Raji (cell line): ENCODE data around the gene RASA3.

Experiments
- POLR2A ChIP-seq: IDR thresholded peaks from 2 replicates; pipeline ENCODE4 v1.6.1; 2011; ENCODE audit warnings: low read depth, low read length, control low read depth; ENCODE audit not compliant: insufficient read depth

Gene RASA3

DNA sequence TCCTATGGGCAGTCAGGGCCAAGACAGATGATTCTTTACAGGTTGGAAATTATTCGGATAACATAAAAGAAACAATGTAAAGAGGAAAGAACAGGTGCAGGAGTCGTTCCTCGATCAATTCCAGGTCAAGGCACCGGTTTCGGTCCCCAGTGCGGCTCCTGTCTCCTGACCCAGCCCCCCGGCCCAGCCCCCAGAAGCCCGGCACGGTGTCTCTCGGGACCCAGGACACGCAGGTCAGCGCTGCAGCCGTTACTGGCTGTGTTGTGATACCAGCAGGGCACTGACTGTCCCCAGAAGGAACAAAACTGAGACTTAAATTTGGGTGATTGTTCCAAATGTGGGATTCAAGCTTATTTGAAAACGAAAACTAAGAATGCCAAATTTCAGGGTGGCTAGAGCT is 8.5 kb downstream of the RASA3 start:
- no peak for TF ChIP-seq POLR2A

DNA sequence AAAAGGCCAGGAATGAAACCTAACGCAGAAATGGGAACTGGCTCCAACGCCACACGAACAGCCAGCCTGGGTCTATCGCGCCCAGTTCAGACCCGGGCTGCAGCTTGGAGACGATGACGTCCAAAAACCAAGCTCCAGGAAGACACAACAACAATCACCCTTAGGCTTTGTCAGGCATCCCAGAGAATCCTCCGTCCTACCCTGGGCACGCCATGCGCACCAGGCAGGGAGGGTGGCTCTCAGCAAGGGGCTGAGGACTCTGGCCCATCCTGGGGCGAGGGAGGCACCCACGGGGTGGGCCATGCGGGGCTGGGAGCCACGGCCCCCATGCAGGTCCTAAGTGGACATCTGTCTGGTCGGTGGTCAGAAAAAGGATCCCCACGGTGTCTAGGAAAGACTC is 9.0 kb downstream of the RASA3 start:
- no peak for TF ChIP-seq POLR2A

DNA sequence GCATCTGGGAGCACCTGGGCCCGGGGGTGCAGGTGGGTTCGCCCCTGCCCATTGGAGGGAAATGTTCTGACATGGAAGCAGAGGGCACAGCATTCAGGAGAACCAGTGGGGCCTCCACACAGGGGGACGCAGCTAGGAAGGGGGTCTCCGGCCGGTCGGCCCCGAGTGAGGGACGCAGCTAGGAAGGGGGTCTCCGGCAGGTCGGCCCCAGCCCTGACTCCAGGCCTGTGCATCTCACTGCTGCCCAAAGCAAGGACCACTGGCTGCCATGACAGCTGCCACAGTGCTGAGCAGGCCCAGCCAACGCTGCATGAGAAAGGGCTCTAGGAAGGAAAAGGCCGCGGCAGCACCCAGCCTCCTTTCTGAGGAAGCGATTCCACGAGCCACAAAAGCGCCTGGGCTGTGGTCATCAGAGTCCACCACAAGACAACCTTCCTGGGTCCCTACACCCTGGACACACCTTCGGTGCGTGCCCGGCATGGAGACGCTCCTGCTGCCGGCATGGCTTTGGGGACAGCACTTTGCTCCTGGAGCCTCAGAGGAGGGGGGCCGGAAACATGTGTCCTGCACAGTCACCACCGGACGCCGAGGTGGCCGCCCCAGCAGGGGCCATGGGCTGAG is 9.7 kb downstream of the RASA3 start:
- TF ChIP-seq POLR2A, result no peak

DNA sequence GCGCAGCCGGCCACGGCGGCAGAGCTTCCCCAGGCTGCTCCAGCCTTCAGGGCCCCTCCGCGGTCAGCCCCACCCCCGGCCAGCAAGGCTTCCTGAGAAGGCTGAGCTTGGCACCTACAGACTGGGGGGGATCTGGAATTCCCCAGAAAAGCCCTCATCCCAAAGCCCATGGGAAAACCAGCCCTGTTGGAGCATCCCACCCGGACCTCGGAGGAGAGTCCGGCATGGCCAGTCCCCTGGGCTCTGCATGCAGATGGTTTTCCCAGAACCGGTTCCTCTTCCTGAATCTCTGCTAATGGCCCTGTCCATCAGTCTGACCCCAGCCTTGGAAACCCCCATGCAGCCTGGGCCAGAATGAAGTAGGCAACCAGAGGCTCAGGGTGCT is 10.3 kb downstream of the RASA3 start:
- TF ChIP-seq POLR2A, result no peak

DNA sequence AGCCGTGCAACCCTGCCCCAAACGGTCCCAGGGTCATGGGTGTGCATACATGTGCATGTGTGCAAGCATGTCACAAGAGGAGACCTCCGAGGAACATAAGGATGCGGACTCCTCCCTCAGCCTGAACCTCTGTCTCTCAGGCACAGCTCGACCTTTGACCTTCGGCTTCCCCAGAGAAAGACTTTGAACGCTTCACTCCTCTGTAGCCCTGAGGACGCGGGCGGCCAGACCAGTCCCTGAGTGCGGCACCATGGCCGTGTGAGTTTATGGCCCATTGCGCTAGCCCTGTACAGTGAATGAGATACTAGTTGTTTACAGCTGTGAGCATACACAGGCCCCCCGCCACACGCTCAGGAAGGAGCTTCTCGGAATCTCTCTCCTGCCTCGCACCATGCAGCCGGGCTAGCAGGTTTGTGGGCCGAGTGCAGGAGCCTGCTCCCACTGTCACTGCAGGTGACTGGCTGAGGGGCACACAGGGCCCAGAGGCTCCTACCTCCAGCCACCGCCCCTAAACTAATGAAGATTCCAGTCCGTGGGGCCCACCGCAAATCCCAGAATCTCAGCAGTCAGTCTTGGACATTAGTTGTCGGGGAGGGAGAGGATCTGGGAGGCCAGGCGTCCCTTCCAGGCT is 10.8 kb downstream of the RASA3 start:
- TF ChIP-seq POLR2A, result no peak

DNA sequence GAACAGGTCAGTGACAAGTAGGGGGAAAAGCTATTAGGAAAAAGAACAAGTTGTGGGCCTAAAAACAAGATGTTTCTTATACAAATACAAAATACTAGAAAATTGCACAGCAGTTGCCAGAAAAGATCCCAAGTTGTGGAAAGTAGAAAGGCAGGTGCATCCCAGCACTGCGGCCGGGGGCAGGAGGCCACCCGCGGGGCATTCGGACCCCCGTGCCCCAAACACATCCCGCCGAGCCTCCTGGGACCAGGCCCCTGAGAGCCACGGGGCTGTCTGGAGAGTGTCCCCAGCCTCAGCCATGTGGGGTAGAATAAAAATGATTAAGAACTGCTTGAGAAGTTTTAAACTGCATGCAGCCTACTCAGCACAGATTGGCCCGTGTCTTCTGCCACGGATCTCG is 11.4 kb downstream of the RASA3 start:
- no peak for TF ChIP-seq POLR2A

DNA sequence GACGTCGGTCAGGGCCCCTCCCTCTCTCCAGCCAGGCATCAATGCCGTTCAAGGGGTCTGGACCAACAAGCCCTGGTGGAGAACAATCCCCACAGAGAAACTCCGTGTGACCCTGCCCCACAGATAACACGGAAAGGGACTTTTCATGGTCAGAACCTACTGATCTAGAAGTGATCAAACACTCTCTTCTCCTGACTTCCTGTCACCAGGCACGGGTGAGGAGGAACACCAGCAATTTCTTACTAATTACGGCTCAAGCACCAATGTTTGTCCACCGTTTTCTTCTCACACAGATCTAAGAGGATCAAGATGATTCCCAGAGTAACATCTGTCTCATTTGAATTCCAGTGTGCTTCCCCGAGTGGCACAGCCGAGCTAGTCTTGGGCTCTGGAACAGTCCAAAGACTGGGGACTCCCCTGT is 11.8 kb downstream of the RASA3 start:
- TF ChIP-seq POLR2A, result no peak

DNA sequence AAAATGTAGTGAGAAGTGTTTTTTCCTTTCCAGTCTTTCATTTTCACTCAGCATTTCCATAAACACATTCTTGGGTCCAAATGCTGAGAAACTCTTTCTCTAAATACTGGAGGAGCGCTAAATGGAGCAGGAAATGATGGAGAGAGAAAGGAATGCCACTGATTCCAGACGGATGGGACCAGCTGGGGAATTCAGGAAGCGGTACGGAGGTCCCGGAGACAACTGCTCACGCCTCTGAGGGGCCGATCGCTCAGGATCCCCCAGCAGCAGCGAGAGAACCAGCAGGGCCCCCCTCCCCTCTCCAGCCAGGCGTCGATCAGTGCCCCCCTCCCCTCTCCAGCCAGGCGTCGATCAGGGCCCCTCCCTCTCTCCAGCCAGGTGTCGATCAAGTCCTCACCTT is 13.2 kb downstream of the RASA3 start:
- no peak for TF ChIP-seq POLR2A

DNA sequence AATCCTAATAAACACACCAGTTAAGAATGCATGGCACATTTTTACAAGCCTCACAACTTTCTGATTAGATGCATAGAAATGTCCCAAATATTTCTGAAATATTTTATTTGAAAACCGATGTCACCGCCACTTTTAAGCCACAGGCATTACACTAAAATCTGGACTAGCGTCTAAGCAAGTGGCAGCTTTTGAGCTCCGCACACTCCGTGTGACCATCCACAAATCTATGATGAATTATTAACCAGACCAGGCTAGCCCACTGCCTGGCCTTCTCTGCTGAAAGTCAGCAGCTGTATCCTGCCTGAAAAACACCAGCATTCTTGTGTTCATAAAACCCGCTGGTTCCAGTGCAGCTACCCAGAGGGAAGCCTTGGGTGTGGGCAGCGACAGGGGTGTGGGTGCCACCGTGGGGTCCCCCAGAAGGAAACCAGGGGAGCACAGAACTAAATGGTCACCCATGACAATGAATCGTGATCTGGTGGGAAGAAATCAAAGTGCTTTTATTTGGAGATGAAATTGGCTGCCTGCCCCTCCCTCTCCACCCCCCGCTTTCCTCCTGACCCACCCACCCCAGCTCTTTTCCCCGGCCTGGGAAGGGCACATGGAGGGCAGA is 13.8 kb downstream of the RASA3 start:
- TF ChIP-seq POLR2A, result no peak

DNA sequence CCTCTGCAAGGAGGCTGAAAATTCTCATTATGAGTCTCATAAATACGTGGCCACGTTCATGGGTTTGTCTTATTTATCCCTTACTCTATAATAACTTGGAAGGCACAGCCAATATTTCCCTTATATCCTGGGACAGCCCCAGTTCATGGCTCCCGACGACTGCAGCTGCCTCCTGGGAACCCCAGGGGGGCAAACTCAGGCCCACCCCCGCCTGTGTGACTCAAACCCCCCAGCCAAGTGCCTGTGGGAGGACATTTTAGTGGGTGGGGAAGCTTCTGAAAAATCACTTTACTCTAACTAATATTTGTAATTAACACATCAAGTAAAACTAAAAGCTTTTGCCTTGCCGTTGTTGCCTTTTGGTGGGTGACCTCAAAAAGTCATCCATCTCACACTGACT is 14.3 kb downstream of the RASA3 start:
- TF ChIP-seq POLR2A, result no peak

DNA sequence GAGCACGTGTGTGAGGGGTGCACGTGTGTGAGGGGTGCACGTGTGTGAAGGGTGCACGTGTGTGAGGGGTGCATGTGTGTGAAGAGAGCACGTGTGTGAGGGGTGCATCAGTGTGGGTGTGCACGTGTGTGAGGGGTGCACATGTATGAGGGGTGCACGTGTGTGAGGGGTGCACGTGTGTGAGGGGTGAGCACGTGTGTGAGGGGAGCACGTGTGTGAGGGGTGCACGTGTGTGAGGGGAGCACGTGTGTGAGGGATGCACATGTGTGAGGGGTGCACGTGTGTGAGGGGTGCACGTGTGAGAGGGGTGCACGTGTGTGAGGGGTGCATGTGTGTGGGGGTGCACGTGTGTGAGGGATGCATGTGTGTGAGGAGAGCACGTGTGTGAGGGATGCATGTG is 15.7 kb downstream of the RASA3 start:
- TF ChIP-seq POLR2A, result no peak

DNA sequence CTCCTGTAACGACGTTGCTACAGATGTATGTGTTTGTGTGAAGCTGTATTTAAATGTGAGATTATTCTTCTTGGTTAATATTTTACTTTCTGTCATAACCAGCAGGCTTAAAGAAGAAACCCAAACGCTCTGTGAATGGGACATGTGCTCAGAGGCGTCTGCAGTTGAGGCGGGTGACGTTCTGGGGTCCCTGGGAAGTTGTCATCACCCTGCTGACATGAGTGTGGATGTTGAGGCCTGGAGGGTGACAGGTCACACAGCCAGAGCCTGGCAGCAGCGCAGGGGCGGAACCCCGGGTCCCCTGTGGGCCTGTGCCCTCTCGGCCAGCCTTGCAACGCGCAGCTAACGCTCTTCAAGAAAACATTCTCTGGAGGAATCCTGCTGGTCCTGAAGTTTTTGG is 16.6 kb downstream of the RASA3 start:
- TF ChIP-seq POLR2A, result no peak

DNA sequence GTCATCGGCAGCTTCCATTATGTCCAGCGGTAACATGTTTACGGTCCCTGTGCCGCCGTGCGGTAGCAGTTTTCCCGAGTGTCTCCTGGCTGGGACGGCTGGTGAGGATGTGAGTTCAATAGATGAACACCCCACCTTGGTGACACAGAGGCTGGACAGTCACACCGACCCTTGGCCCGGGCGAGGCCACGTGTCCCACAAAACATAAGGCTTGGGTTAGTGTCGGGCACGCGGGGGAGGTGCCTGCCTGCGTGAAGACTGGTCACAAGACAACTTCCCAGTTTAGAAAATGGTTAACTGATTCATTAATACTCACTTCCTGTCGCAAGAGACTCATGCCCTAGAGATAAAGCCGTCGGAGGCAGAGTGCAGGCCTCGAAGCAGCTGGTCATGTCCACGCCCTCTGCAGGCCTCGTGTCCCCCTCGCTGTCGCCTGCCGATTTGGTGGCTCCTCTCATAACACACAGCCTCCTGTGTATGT is 17.2 kb downstream of the RASA3 start:
- no peak for TF ChIP-seq POLR2A

DNA sequence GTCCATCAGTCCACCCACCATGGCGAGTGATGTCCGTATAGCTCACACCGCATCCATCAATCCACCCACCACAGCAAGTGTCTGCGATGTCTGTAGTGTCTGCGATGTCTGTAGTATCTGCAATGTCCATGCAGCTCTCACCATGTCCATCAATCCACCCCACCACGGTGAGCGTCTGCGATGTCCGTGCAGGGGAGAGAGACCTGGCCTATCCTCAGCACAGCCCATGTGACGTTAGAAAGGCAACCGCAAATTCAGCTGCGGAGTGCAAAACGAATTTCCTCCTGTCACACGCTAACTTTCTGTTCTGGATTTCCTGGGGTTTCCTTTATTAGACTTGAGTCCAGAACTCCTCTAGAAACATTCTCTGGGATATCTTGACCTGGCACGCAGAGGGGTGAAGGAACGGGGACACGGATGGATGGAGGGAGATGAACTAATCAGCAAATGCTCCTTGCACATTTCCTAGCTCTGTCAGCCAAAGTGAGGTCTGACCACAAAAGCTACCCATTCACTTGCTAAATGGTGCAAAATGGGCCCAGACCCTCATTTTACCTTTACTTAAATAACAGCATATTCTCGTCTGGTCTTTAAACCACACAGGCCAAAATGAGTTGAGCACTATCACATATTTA is 18.3 kb downstream of the RASA3 start:
- no peak for TF ChIP-seq POLR2A

DNA sequence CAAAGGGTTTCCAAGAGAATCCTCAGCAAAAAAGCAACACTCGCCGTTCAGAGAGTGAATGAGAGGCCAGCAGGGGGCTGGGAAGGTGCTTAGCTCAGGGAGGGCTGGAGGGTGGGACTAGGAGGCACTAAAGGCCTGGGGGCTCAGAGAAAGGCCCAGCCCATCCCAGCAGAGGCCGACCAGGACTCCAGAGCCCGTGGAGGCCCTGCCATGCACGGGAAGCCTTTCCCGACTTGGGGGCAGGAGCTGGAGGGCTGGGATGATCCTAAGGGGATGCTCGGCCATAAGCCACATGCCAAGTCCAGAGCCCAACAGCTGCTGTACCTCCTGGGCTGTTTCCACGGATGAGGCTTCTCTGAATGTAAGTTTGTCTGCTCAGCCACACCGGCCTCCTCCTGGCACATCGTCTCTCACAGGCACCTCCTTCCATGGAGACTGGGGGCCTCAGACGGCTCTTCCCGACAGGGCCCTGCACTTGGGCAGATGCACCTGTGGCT is 19.5 kb downstream of the RASA3 start:
- no peak for TF ChIP-seq POLR2A
